LHCN-M2 (cell line): Measurements from ENCODE around the gene ZDHHC11B. TPM values are rescaled to one million over a fixed set of nuclear protein-coding genes. Genes with fewer than 3 reads are reported as not detected.
"Not testable (repeated sequence)": the region's sequence is repeated elsewhere in the genome, so short reads cannot be mapped to it uniquely, and the experiment has no call there.

Experiments used
- DNase-seq: peaks from one replicate; pipeline ENCODE4 v3.0.0-alpha.2; 2012; ENCODE audit warnings: low read depth
- total RNA-seq: library from RNA; depleted of rRNA; stranded (reverse); fragments of >200 nt; gene quantifications from 2 replicates; pipeline ENCODE4 v1.2.3, GENCODE V29; 2014

ZDHHC11B gene
- total RNA-seq, 1 experiment from 2014 or later = not detected

DNA sequence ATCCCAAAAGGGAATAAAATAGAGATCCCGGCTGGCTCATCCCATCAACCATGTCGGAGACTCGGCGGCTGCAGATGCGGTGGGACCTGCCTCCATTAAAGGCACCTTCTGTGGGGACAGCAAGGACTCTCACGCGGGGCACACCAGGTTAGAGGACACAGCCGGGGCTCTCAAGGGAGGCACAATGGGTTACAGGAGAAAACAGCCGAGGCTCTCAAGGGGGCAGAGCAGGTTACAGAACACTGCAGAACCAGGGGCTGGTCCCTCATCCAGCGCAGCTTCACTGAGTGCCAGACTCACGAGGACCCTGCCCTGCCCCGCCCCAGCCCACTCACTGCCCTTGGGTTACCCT is 98.4 kb downstream of the ZDHHC11B start:
- DNase-seq = not testable (repeated sequence)

DNA sequence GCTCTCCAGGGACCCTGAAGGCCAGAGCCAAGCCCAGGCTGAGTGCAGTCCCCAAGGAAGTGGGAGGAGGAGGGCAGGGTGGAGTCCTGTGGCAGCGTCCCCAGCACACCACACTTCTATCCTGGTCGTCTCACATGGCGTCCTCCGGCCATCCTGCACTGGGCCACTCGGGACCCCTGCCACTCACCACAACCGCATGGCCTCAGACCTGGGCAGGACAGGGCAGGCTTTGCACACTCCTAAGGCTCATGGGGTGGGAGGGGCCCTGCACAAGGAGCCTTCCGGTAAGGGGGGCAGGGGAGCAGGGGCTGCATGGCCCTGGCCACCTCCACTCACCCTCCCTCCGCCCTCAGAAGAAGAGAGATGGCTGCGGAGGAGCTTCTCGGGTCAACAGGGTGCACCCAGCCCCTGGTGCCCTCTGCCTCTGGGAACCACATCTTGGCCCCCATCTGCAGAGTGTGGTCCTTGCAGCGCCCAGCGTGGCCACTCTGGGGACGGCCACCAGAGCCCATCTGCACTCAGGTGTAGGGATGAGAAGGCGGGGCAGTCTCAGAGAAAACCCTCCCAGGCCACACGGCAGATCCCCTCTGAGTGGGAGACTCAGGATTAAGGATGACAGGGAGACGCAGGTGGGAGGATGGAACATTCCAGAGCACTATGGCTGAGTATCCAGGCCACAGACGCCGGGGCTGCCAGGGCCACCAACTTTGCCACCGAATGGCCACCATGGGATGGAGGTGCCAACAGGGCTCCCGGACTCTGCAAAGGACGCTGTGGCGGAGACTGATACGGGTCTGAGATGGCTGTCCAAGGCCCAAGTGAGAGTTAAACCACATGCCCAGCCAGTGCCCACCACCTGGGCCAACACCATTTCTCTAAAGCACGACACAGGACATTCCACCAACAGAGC is 99.0 kb downstream of the ZDHHC11B start:
- DNase-seq = no peak

DNA sequence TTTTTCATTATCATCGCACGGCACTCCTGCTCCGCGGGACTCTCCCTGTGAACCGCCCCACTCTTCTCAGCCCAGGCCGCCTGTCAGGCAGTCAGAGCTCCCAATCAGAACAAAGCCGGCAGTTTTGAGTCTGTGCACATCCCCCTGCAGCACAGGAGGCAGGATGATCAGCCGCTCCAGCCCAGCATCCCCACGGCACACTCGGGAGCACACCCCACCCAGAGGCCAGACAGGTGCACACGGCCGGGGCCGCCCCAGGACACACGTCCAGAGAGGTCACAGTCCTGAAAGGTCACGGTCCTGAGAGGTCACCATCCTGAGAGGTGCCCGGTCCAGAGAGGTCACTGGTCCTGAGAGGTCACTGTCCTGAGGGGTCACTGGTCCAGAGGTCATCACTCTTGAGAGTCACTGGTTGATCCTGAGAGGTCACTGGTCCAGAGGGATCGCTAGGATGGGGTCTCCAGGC is 99.7 kb downstream of the ZDHHC11B start:
- DNase-seq = no peak

DNA sequence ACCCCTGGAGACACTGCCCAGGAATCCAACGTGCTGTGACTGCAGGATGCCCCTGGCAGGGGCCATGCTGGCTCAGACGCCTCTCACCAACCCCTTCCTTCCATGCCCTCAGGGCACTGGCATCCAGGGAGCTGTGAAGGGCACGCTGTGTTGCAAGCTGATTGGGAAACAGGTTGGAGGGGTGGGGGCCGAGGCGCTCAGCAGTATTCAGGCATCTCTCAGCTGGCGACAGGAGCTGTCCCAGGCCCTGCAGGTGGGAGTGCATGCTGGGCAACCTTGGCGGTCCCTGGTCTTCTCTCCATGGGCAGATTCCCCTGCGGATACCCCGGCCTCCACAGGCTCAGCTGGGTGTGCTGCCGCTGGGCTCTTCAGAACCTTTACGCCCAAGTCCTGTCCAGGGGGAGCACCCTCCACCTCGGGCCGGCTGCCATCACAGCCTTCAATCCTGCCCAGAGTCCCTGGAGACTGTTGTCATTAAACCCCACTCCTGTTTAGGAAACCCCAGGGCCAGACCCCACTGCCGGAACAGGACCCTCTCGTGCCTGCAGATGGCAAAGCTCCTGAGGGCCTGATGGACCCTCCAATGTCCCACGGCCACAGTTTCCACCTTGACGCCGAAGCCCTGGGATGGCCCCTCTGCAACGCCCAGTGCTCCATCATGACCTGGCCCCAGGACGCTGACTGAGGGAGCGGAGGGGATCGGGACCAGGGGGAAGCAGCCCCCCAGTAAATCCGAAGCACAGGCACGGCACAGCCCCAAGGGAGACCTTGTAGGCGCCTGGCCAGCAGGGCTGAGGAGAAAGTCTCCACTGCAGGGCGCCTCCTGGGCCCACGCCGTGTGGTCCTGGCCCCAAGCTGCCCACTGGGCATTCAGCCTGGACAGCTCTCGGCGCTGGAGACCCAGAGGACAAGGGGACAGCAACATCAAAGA is 100.7 kb downstream of the ZDHHC11B start:
- no peak for DNase-seq

DNA sequence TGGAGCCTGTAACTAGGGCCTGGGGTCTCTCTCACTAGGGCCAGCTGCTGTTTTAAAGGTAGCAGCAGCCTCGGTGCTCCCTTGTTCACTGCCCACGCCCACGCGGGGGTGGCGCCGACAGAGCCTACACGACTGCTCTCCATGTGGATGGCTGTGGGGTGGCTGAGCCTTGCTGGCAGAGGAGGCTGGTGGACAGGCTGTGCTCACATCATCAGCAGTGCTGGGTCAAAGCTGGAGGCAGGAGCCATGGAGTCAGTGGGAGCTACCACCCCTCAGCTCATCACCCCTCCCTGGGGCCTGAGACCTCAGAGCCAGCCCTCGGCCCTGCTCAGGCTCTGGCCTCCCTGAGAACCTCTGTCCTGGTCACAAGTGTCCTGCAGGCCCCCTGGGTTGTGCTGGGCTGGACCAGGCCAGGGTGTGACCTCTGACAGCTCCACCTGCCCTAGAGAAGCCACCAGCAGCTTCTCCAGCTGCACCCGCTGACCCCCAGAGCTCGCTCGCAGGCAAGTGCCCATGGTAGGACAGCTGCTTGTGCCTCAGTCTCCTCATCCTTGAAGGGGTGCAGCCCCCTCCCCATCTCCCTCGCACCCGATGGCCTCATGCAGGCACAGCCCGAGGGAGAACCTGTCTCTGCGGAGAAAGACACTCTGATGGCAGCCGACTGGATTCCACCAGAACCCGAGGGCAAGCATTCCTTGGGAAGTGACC is 101.7 kb downstream of the ZDHHC11B start:
- not testable (repeated sequence) for DNase-seq

DNA sequence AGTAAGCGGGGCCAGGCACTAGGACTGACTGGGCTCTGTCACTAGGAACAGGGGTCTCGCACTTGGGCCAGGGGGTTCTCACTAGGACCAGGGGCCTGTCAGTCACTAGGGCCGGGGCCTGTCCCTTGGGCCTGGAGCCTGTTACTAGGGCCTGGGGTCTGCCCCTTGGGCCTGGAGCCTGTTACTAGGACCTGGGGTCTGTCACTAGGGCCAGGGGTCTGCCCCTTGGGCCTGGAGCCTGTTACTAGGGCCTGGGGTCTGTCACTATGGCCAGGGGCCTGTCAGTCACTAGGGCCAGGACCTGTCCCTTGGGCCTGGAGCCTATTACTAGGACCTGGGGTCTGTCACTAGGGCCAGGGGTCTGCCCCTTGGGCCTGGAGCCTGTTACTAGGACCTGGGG is 102.3 kb downstream of the ZDHHC11B start:
- DNase-seq = not testable (repeated sequence)

DNA sequence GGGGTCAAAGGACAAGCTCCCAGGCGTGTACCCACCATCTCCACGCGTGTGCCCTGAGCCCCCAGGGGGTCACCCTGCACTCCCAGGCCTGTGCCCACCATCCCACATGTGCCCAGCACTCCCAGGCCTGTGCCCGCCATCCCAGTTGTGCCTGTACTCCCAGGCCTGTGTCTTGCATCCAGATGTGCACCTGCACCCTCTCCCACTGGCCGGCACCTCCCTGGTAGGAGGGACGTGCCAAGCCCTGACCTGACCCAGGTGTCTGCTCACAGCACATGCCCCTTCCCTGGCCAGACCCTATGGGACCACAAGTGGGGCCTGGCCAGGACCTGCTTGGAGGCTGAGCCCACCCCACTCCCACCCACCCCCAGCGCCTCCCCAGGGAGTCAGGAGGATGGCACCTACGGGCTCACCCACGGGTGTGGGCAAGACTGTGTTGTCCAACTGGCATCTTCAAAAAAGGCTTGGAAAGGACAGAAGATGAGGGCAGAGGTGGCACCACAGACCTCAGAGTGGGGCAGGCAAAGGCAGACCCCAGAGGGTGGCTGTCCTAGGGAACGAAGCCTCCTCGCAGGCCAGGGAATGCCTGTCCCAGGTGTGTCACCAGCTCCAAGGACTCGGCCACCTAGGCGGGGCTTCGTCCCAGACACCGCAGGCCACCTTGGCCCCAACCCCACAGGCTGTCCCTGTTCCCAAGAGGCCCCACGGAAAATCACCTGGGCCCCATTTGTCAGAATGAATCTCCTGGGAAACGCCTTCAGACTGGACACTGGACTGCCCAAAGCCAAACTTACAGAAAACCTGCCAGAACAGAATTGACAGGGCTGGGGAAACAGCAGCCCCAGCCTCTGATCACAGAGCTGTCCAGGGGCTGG is 103.0 kb downstream of the ZDHHC11B start:
- DNase-seq = not testable (repeated sequence)

DNA sequence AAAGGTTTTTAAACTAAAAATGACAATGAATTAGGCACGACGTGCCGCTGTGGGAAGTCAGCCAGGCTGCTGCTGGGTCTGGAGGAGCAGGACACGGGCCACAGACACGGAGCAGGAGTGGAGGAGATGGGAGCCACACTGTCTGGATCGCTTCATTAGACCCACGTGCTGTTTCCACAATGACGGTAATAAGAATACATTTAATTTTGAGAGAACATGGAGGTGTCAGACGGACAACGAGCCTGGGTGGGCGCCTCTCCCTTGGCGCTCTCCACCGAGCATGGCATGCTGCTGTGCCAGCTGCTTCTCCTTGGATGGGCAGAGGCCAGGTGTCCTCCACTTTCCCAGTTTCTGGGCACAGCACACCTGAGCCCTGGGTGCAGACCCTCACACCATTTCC is 103.7 kb downstream of the ZDHHC11B start:
- not testable (repeated sequence) for DNase-seq

DNA sequence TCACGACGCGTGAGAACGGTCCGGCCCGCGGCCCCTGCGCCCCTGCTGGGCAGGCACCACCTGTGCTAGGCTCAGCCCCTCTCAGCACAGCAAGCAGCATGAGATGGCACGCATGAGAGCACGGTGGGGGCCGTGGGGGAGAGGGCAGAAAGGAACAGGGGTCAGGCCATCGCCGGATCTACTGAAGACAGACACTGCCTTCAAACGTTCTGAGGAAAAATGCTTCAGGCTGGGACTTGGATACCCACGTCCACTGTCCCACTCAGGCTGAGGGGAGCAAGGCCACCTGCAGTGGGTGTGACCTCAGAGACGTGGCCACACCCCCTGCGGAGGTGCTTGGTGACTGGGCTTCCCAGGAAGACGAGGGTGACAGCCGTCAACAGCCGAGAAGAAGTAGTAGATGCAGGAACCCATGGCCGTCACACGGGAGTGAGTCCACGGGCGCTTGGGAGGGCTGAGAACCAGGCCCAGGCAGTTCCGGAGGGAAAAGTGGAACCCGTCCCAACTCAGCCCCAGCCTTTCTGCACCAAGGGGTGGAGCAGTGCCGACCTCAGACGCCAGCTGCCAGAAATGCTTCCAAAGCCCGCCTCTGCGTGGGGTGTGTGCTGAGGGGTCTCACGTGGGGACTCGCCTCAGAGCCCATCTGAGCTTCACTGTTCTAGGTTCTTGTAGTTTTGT is 104.3 kb downstream of the ZDHHC11B start:
- DNase-seq = not testable (repeated sequence)

DNA sequence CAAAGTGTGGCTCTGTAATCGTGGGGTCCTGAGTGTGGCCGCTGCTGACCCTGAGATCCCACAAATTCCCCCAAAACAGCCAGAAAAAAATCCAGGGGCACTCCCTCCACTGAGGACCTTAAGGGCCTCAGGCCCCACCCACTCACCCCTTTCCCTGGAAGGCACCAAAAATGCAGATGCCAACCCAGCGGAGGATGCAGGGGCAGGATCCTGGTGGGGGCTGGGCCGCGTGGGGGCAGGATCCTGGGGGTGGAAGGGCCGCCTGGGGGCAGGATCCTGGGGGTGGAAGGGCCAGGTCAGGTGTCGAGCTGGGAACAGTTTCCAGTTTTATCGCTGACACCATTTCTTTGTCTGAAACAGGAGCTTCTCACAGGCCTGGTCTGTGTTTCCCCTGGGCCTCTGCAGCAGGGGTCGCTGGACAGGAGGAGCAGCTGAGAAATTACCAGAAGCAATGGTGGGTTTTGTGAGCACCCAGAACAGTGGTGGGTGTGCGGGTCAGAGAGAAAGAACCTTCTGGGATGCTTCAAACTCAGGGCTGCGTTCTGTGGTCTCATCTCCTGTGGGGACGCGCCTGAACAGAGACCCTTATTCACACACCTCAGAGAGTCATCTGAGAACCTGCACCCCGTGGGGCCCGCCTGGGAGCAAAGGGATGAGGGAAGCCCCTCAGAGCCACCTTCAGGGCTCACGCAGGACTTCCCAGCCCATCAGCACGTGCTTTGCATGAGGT is 105.2 kb downstream of the ZDHHC11B start:
- DNase-seq = not testable (repeated sequence)

DNA sequence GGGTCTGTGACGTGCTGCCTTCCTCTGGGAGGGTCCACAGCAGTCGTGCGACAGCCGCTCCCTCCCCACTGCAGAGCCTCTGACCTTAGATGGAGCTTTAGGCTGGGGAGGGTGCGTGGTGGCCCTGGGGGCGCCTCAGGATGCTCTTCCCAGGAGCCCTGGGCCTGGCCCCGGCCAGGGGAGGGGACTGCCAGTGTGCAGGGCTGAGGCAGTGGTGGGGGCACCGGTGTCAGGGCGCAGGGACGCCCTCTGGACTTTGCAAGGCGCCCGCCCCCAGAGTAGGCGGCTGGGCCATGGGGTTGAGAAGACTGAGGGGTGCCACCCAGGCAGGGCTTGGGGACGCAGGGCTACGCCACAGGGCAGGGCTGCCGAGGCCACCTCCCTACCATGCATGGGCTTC is 106.0 kb downstream of the ZDHHC11B start:
- DNase-seq = not testable (repeated sequence)

DNA sequence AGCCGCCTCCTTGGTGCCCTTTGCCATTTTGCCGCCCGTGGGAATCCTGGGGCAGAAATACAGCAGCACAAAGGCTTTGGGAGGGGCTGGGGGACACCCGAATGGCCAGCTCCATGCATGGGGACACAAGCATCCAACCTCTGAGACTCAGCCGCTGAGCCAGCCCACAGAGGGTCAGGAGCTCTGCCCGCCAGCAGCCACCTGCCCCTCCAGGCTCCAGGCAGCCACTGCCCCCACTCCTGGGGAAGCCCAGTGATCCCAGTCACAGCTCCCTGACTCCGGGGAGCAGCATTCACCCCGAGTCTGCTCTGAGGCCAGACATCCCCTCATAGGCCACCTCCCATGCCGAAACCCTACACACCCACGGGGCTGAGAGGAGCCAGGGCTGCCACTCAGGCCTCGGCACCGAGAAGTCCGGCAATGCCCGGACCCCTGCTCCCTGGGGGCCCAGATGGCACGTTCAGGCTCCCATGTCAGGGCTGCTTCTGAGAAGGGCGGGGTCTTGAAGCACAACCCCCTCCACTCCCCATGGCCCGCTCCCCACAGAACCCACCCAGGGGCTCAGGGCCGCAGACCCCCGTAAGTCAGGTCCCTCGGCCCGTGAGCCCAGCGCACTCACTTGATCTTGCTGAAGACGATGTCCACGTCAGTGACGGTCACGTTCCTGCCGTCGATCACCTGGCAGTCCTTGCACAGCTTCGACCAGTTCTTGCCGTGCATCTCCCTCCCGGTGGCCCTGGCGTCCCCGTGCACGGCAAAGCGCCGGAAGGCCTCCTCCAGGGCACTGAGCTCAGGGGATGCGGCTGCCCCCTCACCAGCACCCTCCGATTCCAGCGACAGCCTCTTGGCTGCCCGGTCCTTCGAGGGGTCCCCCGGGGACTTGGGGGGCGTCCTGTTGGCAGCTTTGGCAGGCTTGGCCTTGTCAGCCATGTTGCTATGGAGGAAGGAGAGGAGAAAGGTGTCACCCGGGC is 107.1 kb downstream of the ZDHHC11B start:
- no peak for DNase-seq

DNA sequence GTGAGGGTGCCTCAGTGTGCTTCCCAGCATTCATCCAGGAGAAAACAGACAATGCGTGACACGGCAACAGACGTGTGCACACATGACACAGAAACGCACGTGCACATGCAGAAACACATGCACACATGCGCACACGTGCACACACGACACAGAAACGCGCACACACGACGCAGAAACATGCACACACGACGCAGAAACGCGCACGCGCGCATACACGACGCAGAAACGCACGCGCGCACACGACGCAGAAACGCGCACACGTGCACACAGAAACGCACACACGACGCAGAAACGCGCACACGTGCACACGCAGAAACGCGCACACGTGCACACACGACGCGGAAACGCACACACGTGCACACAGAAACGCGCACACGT is 107.8 kb downstream of the ZDHHC11B start:
- DNase-seq = no peak

DNA sequence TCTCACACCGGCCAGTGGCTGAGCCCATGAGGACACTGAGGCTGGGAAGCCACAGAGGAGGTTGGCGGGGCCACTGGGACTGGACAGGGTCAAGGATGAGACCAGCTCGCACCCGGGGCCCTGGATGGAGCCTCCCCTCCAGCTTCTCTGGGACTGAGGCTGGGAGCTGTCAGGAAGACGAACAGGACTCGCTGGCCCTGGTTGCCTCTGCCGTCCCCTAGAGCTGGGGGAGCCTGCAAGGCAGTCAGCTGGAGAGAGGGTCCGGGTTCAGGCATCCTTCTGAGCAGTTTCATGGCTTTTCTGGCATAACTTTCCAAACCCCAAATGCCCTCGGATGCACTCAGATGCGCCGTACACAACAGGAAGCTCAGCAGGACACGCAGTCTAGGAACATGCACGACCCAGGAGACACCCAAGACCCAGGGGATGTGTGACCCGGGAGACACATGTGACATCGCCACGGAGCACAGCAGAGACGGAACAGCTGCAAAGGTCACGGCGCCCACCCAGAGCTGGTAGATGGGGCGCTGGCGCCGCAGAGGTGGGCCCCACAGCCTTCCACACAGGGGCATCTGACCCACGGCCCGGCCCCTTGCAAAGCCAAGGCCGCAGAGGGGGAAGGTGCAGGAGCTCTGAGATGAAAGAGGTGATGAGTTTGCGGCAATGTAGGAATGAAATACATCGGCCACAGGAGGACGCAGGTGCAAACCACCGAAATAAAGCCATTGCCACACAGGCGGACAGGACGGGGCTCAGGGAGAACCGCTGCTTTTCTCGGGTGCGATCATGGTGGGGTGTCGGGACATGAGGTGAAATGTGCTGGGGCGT is 108.4 kb downstream of the ZDHHC11B start:
- DNase-seq = no peak

DNA sequence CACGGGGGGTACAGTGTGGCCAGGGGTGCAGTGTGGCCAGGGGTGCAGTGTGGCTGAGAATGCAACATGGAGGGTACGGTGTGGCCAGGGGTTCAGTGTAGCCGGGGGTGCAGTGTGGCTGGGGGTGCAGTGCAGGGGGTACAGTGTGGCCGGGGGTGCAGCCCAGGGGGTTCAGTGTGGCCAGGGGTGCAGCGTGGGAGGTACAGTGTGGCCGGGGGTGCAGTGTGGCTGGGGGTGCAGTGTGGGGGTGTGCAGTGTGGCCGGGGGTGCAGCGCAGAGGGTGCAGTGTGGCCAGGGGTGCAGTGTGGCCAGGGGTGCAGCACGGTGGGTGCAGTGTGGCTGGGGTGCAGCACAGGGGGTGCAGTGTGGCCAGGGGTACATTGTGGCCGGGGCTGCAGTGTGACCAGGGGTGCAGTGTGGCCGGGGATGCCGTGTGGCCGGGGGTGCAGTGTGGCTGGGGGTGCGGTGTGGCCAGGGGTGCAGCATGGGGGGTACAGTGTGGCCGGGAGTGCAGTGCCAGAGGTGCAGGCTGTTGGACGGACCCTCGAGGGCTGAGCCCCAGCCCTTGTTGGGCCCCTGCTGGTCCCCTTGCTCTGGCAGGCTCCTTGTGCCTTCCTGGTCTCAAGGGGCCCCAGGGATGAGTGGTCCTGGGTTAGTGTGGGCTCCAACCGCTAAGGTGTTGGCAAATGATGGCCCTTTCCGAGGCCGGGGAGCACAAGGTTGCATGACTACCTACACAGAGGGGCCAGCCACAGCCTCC is 109.2 kb downstream of the ZDHHC11B start:
- no peak for DNase-seq

DNA sequence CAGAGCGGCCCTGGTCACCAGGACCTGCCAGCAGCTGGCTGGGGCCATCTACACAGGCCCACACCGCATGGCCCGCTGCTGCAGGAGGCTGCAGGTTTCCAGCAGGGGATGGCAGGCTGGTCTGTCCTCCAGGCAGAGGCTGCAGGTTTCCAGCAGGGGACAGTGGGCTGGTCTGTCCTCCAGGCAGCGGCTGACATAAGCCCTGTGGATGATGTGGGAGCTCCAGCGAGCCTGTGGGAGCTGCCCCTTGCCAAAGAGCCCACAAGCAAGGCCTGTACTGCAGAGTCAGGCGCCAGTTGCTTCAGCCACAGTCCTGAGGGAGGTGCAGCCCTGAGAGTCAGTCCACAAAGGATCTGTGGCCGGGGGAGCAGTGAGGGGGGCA is 109.9 kb downstream of the ZDHHC11B start:
- no peak for DNase-seq
